Measurements from ENCODE around the gene CACNA1S.

Gene CACNA1S

DNA sequence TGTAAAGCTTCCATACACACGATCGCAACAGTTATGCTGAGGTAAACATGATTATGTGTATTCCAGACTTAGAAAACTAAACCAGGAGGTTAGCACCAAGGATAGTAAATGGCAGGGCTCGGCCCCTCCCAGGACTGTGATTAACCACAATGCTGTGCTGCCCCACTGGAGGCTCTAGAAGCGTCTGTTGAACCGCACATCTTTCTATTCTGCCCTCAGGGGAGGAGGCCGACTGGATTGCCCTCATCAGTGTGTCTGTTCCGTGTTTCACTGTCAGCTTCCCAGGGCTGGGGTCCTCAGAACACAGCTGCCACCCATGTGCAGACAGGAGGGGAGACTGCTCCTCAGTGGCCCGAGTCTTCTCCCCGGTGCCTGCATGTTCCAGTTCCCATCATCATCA is 27.5 kb upstream of the CACNA1S start:
- no peak for DNase-seq

DNA sequence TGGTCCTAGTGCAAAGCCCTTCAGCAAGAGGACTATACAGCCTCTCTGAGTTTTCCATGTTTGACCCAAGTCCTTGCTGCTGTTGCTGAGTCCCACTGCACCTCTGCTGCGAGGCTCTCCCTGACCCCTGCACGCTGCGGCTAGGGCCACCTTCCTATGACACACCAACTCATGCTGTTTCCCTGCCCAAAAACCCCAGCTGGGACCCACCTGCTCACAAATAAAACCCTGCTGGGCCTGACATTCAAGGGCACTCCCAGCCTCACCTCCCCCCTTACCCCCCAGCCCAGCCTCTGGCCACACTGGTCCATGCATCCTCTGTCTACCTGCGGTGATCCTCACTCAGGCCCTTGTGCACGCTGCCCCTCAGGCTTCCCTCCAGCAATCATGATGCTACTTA is 27.1 kb upstream of the CACNA1S start:
- no peak for DNase-seq

DNA sequence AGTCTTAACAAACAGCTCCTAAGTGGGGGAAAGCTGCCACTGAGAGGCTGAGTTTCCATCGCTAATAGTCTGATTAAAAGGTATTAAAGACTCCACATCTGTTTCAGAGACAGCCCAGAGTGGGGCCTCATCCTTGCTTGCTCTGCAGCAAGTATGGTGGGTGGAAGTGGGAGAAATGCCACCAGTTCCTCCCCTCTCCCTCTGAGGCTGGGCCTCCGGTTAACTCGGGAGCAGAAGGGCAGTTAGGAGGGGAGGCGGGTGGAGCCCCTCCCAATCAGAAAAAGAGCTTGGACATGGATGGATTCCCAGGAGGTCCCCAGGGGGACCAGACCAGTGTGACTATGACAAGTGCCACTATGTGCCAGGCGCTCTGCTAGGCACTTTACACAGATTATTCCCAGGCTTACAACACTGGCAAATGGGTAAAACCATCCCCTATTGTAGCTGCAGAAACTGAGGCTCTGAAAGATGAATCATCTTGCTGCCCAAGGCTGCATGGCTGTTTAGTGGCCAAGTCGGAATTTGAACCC is 26.1 kb upstream of the CACNA1S start:
- no peak for DNase-seq

DNA sequence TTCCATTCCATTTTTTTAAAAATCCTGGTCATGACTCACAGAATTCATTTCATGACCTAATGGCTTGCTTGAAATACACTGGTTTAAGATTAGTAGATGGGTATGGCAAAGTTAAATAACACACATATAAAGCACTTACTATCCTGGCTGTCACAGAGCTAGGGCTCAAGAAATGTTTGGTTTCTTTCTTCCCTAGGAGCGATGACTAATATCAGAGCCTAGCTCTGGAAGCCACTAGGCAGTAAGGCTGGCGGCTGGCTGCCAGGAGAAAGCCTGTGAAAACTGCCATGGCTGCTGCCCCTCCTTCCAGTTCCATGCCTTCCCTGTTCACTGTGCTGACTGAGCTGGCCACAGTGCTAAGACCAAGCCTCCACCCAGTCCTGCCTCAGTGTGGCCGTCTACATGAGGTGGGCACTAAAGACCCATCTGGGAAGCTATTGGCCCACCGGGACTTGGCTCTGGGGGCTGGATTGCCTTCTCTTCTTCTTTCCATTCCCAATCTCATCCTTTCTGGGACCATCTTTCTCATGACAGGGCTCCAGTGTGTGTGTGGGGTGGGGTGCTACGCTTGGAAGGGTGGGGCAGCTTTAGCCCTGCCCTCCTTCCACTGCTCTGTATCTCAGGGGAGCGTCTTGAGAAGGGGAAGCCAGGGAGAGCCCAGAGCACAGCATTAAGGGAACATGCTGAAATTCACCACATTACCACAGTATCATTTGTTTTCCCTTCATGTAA is 25.5 kb upstream of the CACNA1S start:
- no peak for DNase-seq

DNA sequence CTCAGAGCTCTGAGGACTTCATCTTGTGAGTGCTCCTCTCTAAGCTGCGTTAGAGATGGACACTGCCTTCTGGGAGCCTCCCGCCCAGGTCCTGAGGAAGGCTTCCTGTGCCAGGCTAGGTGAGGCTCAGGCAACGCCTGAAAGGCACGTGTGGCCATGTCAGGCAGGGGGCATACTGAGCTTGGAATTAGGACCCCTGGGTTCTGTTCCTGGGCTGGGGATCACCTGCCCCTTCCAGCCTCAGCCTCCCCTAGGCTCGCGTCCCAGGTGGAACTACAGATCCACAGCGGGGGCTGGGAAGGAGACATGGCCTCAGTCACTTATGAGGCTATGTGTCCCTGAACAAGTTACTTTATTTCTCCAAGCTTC is 24.8 kb upstream of the CACNA1S start:
- DNase-seq, result no peak

DNA sequence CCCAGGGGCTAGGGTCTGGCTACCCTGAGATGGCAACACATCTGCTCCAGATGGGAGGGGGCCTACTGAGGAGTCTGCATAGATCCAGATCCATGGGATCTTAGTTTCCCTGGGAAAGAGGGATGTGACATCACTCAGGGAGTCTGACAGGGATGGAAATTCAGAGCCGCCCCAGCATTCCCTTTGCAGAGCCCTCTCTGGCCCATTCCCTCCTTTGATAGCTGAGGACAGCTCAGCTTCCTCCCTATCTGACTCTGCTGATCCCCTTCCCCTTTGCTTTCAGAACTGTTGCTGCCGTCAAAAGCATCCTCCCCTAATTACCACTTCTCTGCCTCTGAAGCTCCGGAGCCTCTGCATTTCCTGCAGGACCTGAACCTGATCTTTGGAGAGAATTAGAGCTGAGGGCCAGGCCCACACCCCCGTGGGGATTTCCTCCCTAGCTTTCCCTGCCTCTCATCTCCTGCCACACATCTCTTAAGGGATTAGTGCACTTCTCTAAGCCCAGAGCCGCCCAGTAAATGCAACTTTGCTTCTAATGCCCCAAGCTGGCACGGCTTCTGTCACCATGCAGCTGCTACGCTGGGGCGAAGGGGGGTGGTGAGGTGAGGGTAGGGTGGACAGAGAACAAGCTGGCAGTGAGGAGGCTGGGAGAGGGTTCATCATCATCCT is 24.3 kb upstream of the CACNA1S start:
- DNase-seq, result no peak

DNA sequence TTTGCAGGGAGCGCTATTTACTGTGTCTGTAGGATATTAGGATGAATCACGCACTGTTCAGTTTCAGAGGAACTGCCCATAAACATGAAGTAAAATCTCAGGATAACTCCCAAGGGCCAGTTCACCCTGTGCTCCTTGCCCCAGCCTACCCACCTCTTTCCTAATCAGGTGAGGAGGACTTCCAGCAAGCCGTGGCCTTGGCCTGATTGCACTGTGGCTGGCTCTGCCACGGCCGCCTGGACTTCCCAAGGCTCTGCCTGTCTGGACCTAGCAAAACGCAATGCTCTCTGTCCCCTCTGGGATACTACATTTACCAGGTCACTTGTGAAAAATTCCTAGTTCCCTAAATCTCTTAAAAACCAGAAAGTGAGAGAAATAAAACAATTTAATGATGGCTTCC is 22.2 kb upstream of the CACNA1S start:
- DNase-seq, result no peak

DNA sequence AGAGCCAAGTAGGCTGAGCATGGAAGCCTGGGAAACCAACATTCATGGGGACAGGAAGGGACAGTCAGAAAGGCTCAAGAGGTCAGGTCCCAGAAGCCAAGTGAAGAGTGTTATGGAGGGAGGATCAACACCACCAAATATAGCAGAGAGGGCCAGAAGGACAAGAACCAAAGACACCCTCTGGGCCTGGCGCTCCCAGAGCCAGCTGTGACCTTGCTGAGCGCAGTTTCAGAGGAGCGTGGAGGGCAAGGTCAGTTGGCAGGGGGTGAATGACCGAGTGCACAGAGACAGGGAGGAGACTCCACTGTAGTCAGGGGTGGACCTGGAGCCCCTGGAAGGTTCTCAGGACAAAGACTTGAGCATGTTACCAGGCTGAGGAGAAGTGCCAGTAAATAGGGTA is 19.2 kb upstream of the CACNA1S start:
- DNase-seq, result no peak

DNA sequence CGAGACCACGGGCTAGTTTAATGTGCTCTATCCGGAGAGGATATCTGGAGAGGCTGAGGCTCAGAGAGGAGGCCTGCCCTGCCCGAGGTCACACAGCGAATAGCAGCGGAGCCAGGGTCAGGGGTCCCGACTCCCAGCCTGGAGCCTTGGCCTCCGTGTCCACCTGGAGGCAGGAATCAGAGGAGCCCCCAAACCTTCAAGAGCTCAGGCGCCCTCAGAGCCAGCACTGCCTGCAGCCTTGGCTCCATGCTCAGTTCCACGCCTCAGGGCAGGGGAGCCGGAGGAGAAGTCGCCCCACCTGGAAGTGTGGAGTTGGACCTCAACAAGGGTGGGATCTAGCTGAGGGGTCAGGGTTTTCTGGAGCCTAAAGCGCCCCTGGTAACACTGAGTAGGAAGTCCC is 16.7 kb upstream of the CACNA1S start:
- no peak for DNase-seq

DNA sequence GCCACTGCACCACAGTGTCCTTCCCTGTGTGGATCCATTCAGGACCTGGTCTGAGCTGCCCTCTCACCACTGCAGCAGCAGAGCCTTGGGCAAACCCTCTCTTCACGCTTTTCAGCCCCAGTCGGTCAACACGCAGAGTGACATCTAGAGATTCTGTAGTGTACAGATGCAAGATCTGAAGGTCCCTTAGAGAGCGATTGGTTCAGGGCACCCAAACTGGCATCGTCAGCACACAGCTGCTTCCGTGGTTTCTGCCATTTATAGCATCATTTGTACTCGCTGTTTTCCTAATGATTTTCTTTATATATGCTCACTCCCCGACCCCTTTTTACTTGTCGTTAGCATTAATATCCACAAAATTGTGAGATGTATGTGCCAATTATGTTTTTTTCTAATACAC is 16.2 kb upstream of the CACNA1S start:
- DNase-seq, result no peak

DNA sequence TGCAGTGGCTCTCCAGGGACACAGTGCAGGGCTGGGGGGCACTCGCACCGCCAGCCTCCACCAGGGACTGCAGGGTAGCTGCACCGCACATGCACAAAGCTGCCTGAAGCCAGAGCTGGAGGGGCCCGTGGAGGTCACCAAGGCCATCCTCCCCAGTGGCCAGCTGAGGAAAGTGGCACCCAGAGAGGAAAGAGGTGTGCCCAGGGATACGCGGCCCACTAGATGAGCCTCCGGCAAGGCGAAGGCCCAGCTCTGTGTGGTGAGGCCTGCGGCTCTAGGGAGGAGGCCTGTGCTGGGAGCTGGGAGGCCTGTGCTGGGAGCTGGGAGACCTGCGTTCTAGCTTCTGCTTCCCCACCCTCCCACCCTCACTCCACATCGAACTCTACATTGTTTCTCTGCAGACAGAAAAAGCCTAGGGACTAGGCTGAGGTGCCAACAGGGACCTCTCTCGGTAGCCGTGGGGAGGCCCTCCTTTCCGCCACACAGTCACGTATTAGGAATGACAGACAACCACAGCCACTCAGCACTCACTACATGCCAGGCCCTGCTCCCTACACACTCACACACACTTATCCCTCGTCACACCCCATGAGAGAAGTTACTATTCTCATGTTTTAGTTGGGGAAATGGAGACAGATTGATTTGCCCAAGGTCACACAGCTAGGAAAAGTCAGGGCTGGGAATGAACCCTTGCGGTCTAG is 15.7 kb upstream of the CACNA1S start:
- DNase-seq, result no peak

DNA sequence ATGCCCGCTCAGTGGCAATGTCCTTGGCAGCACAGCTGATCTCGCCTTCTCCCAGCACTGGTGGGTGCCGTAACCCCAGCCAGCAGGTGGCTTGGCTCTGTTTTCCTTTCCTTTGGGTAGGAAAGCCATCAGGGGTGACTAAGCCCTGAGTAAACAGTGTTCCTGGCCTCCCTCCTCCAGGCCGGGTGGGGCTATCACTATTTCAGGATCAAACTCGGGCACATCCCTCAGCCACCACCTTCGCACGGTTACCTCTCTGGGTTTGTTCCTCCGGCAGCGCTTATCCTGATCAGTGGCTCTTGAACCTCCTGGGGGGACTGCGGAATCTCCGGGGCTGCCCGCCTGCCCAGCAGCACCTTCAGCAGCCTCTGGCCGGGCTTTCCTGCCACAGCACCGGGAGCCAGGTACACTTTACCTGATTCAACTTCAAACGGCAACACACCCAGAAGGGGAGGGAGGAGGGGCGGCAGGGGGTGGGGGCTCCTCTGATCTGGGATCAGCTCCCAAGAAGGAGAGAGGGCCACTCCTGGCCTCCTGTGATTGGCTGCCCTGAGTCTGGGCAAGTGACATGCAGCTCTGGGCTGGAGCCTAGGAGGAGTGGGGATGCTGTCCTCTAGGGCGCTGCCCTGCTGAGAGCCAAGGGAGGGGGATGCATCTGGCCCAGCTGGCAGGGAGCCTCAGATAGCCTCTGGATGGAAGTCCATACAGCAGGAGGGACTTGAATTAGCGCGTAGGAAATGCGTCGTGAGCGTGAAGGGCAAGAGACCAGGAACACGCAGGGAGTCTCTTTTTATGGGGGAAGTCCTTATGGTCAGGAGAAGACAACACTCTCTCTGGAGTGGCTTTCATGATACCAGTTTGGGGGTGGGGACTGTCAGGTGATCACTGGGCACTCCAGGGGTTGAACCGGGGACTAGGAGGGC is 14.9 kb upstream of the CACNA1S start, which contains the start of gene ASCL5:
Gene ASCL5, minus strand, starts transcription at position 353 of the 923 bp plus-strand sequence. CDS start 11,812 bp downstream, outside the sequence.
- DNase-seq, result peak; percentile 69

DNA sequence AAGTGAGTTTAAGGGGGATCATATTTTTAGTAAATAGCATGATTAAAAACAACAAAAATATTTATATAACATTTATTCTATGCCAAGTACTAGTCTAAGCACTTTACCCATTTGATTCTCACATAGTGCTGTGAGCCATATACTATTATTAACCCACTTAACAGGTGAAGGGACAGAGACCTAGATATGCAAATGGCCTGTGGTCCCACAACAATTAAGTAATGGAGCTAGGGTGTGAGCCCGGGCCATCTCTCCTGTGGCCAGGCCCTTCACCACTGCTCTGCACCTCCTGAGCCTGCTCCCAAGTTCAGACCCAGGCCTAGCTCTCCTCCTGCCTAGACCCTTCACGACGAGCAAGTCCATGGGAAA is 14.2 kb upstream of the CACNA1S start:
- DNase-seq, result no peak

DNA sequence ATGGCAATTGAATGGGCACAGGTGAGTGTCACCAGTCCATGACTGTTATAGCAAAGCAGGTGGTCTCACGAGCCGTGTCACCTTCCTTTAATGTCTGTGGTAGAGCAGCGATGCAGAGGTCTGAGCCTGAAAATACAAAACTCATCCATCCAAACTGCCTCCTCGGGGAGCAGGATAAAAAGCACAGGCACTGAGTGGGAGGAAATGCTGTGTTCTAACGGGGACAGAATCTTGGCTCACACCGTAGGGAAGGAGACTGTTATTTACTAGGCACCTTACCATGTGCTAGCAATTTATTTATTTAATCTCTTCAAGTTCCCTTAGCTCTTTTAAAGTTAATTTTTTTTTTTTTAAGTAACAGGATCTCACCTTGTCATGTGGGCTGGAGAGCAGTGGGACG is 13.6 kb upstream of the CACNA1S start:
- DNase-seq, result no peak

DNA sequence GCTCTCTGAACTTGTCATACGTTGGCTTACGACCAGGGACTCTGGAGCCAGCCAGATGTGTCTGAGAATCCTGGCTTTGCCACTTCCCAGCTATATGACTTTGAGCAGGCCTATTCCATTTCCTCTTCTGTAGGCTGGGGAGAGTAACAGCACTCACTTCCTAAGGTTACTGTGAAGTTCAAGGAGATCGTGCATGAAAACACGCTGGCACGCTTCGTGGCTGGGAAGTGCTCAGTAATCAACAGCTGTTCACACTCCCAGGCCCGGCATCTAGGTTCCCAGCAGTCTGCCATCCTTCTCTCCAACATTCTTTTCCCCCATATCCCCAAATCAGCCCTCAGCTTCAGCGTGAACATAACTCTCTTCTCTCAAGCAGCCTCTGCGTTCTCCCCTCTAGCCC is 12.8 kb upstream of the CACNA1S start:
- DNase-seq, result no peak

DNA sequence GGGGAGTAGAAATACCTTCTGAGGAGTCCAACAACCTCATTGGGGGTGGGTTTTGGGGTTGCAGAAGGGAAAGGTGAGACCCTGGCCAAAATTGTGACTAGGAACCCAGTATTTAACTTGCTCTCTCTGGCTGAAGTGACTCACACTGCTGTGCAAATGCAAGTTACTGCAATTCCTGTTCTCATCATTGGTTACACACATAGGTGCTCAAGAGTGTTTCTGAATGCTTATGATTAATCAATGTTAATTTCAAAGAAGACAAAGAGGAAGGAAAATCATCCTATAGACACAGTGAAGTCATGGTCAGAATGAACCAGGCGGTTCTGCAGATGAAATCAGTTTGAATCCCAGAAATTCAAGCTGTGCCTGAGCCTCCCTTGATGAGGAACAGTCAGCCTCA is 11.6 kb upstream of the CACNA1S start:
- DNase-seq, result no peak

DNA sequence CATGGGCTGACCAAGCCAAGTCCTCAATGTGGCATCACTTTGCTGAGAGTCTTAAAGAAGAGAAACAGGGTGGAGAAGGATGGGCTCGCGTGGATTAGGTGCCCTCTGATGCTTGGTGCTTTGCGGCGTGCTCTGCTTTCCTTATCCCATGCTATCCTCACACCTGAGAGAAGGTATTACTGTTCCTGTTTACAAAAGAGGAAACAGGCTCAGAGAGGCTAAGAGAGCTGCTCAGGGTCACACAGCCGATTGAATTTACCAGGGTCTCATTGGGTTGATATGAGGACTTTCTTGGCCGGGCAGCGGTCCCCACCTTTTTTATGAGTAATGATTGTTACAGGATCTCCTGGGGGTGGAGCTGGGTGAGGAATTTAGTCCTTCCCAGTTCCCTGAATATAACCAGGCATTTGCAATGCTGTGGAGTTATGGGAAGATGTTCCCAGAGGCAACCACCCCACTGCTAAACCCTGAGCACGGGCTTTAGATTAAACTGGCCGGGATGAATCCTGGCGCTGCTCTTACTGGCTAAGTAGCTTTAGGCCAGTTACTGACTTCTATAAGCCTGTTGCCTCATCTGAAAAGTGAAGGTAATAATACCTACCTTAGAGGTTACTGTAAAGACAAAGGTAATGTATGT is 10.2 kb upstream of the CACNA1S start:
- no peak for DNase-seq

DNA sequence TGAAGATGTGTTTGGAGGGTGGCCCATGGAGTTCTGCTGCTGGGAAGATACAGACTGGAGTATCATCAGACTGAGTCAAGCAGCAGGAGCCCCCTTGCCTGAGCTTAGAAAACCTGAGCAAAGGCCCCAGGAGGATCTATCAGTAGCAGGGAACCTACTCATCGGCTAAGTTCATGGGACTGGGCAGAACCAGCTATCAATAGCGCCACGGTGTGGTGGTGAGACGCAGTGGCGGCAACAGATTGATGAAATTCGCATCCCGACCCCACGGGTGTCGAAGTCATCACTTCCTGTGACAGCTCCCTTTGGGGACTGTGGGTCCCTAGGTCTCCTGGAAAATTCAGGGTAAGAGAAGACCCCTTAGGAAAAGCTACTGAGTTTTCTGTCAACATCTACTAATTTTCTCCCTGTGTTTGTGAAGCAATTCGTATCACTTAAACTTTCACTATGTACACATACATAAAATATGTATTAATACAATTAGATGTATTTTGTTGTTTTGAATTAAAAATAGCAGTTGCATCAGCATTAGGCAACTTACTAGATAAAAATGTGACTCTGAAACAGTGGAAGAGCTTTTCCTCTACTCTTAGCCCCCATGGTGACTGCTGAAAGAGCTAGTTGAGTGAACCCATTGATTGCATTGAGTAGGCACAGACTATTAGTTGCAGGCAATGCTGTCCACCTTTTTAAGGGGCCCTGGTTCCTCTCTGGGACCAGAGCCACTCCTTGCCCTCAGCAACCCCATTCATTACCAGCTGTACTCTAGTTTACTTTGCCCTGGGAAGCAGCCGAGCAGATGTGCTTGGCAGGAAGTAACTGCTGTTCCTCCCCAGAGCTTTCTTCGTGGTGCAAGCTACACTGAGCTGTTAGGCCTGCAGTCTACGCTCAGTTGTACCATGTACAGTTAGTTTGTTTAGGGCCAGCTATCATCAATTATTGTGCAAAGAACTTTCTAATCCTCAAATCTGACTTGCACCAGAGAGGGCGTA is 7.3 kb upstream of the CACNA1S start:
- DNase-seq, result no peak

DNA sequence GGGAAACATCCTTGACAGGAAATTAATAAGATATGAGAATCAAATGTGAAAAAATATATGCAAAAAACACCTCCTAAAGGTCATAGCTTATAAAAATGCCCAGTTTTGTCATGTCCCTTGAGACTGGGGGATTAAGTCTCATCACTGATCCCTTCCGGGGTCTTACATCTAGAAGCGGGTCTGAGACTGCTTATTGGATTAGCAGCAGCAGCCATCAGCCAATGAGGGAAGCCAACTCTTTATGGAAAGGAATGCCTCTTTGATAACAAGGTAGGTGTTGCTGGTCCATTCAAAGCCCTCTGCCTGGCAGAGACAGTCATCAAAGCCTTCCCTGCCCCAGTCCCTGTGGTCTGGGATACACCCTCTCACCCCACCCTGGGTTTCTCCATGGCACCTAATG is 3.9 kb upstream of the CACNA1S start:
- no peak for DNase-seq

DNA sequence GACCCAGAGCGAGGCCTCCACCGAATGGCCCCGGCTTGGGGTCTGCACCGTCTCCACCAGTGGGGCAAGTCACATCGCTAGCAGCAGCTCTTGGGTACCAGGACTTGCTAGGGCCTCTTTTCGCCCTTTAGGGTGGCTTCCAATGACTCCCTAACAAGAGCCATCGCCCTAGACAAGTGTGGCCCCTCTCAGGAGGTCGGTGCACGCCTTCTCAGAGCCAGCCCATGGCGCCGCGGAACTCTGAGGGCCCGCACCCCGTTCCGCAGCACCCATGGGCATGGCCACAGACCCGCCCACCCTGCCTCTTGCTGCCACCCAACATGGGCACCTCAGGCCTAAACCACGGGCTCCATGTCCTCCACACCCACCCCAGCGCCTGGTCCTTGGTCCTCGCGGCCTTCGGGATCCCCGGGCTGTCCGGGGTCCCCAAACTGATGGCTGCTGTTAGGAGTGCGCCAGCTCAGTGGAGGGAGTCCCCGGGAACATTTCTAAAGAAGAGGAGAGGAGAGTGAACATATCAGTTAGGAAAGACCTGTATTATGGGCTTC is 3.2 kb upstream of the CACNA1S start:
- no peak for DNase-seq
